Activated CD4-positive, alpha-beta T cell treated with anti-CD3 and anti-CD28 coated beads for 4 hours (primary cell): ENCODE measurements around the gene SYNE1.
"Not testable (repeated sequence)": the region's sequence is repeated elsewhere in the genome, so short reads cannot be mapped to it uniquely, and the experiment has no call there.

ENCODE experiments used
- DNase-seq, 2 donors: peaks; one replicate each; pipeline ENCODE4 v3.0.0-alpha.2; 2020

SYNE1 gene

DNA sequence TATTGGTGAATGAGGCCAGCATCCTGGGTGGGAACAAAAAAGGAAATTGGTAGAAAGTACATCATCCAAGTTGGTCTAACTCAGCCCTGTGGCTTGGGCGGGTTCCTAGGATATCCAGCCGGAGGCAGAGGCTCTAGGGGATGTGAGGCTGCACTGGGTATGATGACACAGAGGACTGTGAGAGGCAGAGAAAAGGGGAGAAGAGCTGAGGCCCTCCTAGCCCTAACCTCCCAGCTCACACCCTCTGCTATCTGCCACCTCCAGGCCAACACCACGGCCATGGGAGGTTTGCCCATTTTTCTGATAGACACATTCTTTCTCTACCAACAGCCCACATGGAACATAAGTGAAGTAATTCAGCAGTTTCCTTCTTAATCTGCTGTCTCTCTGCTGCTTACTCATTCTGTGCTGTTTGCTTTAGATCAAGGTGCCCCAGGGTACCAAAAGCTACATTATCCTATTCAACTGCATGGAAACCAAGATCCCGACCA, 545.3 kb downstream of the SYNE1 start:
- no peak for DNase-seq

DNA sequence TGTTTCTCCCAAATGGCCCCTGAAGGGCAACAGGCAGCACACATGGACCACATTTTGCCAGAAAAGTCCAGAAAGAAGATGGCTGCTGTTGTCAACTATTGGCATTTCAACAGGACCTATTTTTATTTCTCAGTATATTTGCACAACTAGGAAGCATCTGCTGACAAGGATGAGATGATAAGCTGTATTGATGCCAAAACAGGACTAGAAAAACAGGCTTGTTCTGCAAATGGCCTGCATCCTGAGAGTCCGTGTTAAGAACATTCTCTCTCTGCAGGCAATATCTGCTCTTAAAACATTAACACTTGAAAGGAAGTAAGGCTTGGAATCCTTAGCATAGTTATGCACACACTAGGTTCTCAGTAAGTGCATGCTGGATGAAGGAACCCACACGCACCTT, 546.0 kb downstream of the SYNE1 start:
- DNase-seq, result no peak

DNA sequence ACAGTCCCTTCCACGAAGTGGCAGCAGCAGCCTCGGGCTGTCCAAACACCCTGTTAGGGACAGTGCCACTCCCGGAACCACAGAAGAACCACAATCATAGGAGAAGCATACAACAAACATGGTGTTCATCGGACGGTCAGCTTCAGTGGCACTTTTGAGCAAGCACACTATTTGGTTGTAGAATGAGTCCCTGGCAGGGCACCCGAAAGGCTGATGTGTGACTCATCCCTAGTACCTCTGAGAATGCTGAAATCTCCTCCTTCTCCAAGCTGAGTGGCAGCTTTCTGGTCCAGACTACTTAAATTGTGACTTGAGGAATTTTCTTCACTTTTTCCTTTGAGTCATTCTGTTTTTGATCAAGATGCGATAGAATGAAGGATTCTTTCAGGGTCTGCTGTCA, 547.2 kb downstream of the SYNE1 start:
- no peak for DNase-seq

DNA sequence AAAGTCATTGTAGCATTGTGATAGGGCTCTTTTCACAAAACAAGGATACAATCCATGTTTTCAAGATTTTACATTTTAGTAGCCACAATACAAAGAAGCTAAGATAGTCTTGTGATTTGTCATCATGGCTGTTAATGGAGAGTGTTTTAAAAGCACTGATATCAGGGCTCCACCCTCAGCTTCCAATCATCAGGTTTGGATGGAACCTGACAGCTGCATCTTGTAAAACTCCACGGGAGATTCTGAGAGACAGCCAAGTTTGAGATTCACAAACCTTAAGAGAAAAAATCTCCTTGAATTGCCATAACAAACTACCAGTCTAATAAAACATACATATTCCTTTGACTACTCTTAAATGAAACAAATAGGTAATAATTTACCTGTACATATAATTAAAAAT, 549.5 kb downstream of the SYNE1 start:
- no peak for DNase-seq

DNA sequence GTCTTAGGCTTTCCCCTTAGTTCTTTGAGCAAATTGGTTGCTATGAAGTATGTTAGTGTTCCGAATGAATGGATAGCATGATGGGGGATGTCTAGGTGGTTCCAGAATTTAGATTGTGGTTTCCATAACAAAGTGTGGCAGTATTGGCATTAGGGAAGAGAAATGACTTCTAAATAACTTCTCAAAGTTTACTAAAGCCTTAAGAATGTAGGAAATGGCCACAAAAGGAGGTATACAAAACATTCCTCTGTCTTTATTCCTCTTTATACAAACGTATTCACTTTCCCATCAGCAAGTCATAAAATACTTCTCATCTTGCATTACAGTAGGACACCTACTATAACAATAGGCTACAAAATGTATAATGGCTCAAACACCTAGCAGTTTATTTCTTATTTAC, 550.1 kb downstream of the SYNE1 start:
- DNase-seq, result no peak

DNA sequence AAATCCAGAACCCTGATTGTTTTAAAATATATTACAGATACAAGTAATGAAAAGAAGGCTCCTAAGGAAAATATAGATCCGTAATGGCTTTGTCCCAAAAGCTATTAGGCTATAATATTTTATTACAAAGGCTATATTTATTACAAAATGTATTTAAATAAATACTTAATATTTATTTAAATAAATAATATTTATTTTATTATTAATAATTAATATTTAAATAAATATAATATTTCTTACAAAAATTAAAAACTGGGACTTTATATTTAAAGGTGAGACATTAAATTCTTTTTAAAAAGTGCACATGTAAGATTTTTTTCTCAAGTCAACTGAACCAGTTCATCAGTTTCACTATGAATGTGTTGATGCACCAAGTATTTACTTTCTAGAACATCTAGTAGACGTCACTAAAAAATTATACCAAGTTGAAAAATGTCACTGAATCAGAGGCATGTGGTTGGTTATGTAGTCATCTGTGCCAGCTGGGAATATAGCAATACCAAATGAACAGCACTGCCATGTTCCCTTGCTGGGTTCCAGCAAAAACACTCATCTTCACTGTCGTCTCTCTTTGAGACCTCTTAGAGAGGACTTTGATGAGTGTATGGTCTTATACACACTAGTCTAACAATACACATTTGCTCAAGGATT, 550.8 kb downstream of the SYNE1 start:
- no peak for DNase-seq

DNA sequence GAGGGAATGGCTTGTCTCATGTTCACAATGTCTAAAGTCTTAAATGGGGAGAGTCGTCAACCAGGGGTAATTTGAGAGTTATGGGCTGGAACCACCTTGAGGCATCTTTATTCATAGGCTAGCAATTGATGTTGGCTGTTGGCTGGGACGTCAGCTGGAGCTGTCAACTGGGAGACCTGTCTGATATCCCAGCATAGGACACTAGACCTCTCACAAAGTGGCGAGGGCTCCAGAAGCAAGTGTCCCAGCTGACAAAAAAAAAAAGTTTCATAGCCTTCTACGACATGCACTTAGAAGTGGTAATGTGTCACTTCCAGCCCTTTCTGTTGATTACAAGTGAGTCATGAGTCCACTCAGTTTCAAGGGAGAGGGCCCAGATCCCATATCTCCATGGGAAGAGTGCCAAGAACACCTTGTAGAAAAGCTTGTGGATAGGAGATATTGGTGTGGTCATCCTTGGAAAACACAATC, 551.7 kb downstream of the SYNE1 start:
- DNase-seq, result no peak

DNA sequence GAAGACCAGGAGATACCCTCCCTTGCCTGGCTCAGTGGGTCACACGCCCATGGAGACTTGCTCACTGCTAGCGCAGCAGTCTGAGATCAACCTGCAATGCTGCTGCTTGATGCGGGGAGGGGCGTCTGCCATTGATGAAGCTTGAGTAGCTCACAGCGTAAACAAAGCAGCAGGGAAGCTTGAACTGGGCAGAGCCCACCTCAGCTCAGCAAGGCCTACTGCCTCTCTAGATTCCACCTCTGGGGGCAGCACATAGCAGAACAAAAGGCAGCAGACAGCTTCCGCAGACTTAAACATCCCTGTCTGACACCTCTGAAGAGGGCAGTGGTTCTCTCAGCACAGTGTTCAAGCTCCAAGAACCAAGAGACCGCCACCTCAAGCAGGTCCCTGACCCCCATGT, 558.4 kb downstream of the SYNE1 start:
- DNase-seq, result no peak

DNA sequence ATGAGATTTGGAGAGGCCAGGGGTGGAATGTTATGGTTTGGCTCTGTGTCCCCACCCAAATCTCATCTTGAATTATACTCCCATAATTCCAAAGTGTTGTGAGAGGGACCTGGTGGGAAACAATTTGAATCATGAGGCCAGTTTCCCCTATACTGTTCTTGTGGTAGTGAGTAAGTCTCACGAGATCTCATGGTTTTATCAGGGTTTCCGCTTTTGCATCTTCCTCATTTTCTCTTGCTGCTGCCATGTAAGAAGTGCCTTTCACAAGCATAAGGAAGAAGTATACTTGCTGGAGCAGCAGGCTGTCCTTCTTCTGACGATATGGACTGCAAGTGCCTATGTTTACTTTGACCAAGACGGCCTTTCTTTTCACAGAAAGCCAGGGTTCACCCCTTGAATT, 559.2 kb downstream of the SYNE1 start:
- DNase-seq, result no peak

DNA sequence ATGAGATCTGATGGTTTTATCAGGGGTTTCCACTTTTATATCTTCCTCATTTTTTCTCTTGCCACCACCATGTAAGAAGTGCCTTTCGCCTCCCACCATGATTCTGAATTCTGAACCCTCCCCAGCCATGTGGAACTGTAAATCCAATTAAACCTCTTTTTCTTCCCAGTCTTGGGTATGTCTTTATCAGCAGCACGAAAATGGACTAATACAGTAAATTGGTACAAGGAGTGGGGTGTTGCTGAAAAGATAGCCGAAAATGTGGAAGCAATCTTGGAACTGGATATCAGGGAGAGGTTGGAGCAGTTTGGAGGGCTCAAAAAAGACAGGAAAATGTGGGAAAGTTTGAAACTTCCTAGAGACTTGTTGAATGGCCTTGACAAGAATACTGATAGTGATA, 560.9 kb downstream of the SYNE1 start:
- DNase-seq, result not testable (repeated sequence)

DNA sequence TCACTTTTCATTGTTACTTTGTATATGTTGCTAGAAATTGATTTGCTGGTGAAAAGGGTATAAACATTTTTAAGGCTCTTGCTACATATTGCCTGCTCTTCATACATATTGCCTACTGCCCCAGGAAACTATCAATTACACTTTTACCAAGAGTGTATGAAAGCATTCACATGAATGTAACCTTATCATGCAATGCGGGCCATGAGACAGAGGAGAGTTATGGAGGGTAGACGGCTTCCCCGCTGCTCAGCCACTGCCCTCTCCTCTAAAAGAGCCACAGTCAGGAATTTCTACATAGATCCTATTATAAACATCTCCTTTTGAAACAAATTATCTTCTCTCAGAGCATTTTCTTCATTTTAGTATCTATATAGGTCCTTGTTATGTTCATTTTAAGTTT, 565.3 kb downstream of the SYNE1 start:
- no peak for DNase-seq
